CD14-positive monocyte (primary cell): ENCODE results near the gene PDZK1IP1. TPM values are rescaled to one million over a fixed set of nuclear protein-coding genes. Genes with fewer than 3 reads are reported as not detected.

ENCODE experiments used
- DNase-seq, 3 donors: peaks; one replicate each; pipeline ENCODE4 v3.0.0-alpha.2; 2011 to 2022
- H2AFZ ChIP-seq: 2 replicates; pipeline ENCODE4 v1.6.0; 2012; ENCODE audit warnings: mild to moderate bottlenecking, low read depth, low read length, inconsistent platforms; ENCODE audit not compliant: insufficient read depth, poor library complexity, severe bottlenecking
- H3K27ac ChIP-seq, 2 donors: 1 replicate in 1 of 2; 2 replicates in 1 of 2; pipeline ENCODE4 v1.5.1; 2012 to 2013; ENCODE audit warnings: low read length in 2 of 2, control low read depth in 1 of 2, inconsistent platforms in 1 of 2, low read depth in 1 of 2, mild to moderate bottlenecking in 1 of 2
- H3K27me3 ChIP-seq, 2 donors: one replicate each; pipeline versions ENCODE4 v1.6.0 to v1.6.1; 2011 to 2013; ENCODE audit warnings: low read length in 2 of 2; ENCODE audit not compliant: control insufficient read depth in 2 of 2, insufficient read depth in 2 of 2
- H3K36me3 ChIP-seq, 2 donors: replicated peaks in 1 of 2; 1 replicate in 1 of 2; 2 replicates in 1 of 2; pipeline versions ENCODE4 v1.5.1 to v1.6.1; 2012 to 2013; ENCODE audit warnings: low read length in 2 of 2, control low read depth in 1 of 2, inconsistent platforms in 1 of 2, mild to moderate bottlenecking in 1 of 2; ENCODE audit not compliant: insufficient read depth in 2 of 2, control insufficient read depth in 1 of 2
- H3K4me1 ChIP-seq, 2 donors: 1 replicate in 1 of 2; 2 replicates in 1 of 2; pipeline versions ENCODE4 v1.5.1 to v1.6.1; 2012 to 2013; ENCODE audit warnings: low read length in 2 of 2, control low read depth in 1 of 2, inconsistent platforms in 1 of 2, mild to moderate bottlenecking in 1 of 2, moderate library complexity in 1 of 2; ENCODE audit not compliant: insufficient read depth in 2 of 2, control insufficient read depth in 1 of 2
- H3K4me2 ChIP-seq: replicated peaks from 2 replicates; pipeline ENCODE3; 2012; ENCODE audit warnings: low read length, moderate library complexity, mild to moderate bottlenecking; ENCODE audit not compliant: poor library complexity, severe bottlenecking; ENCODE audit errors: extremely low read depth
- H3K4me3 ChIP-seq, 3 experiments: fragments of 200-600 bp in 1 of 3; sonication (generic) in 1 of 3; replicated peaks in 1 of 3; 1 replicate in 2 of 3; 2 replicates in 1 of 3; pipeline ENCODE4 v1.5.1; 2011 to 2013; ENCODE audit warnings: low read length in 3 of 3, mild to moderate bottlenecking in 3 of 3, control low read depth in 2 of 3, low read depth in 2 of 3, inconsistent platforms in 1 of 3, moderate library complexity in 1 of 3
- H3K79me2 ChIP-seq: 2 replicates; pipeline ENCODE4 v1.6.0; 2012; ENCODE audit warnings: mild to moderate bottlenecking, control low read depth, inconsistent platforms, low read length, moderate library complexity; ENCODE audit not compliant: insufficient read depth
- H3K9ac ChIP-seq: 2 replicates; pipeline ENCODE4 v1.6.0; 2017; ENCODE audit warnings: low read length, mild to moderate bottlenecking; ENCODE audit not compliant: insufficient read depth, poor library complexity, severe bottlenecking
- H3K9me3 ChIP-seq, 2 donors: replicated peaks in 1 of 2; 1 replicate in 1 of 2; 2 replicates in 1 of 2; pipeline versions ENCODE4 v1.5.1 to v1.6.1; 2012 to 2013; ENCODE audit warnings: low read length in 2 of 2, control low read depth in 1 of 2; ENCODE audit not compliant: control insufficient read depth in 1 of 2, insufficient read depth in 1 of 2
- H4K20me1 ChIP-seq: 2 replicates; pipeline ENCODE4 v1.6.0; 2012; ENCODE audit warnings: mild to moderate bottlenecking, low read length, control low read depth, moderate library complexity; ENCODE audit not compliant: insufficient read depth
- H3K27ac Mint-ChIP-seq, 7 donors: one replicate each; pipeline ENCODE4 v1.8.0; 2020; ENCODE audit warnings: mild to moderate bottlenecking in 7 of 7, mixed read lengths in 7 of 7, moderate library complexity in 6 of 7, inconsistent platforms in 2 of 7
- H3K27me3 Mint-ChIP-seq, 3 donors: one replicate each; pipeline ENCODE4 v1.8.0; 2021 to 2022; ENCODE audit warnings: low read depth in 3 of 3, mild to moderate bottlenecking in 3 of 3, mixed read lengths in 3 of 3, moderate library complexity in 3 of 3, inconsistent platforms in 1 of 3
- H3K36me3 Mint-ChIP-seq, 2 donors: one replicate each; pipeline ENCODE4 v1.8.0; 2020; ENCODE audit warnings: mixed read lengths in 2 of 2, inconsistent platforms in 1 of 2, mild to moderate bottlenecking in 1 of 2
- H3K4me1 Mint-ChIP-seq: one replicate; pipeline ENCODE4 v1.8.0; 2020; ENCODE audit warnings: mild to moderate bottlenecking, mixed read lengths
- H3K4me3 Mint-ChIP-seq, 2 donors: one replicate each; pipeline ENCODE4 v1.8.0; 2020; ENCODE audit warnings: mild to moderate bottlenecking in 2 of 2, mixed read lengths in 2 of 2, moderate library complexity in 1 of 2
- H3K9me3 Mint-ChIP-seq, 7 donors: one replicate each; pipeline ENCODE4 v1.8.0; 2020 to 2022; ENCODE audit warnings: mixed read lengths in 7 of 7, mild to moderate bottlenecking in 6 of 7, moderate library complexity in 6 of 7, inconsistent platforms in 2 of 7
- CTCF ChIP-seq: fragments of 200-600 bp; IDR thresholded peaks from one replicate; pipeline ENCODE4 v1.8.0; 2022; ENCODE audit warnings: antibody characterized with exemption, mild to moderate bottlenecking
- WGBS: methylation state at CpG from one replicate; pipeline ENCODE4 v1.1.5; 2013; ENCODE audit warnings: missing lambda C conversion rate; ENCODE audit not compliant: insufficient coverage; 5-methylcytosine and 5-hydroxymethylcytosine counted together
- intact Hi-C, 2 donors: fragments of 100-400 bp; cut with micrococcal nuclease; formaldehyde crosslinking; loops; one replicate each; pipeline versions ENCODE4 v1.15.0 to v1.15.1; 2023
- polyA plus RNA-seq, 3 donors: library from polyadenylated mRNA; depleted of rRNA in 1 of 3; unstranded in 2 of 3; stranded (reverse) in 1 of 3; fragments of 300-500 nt in 2 of 3; fragments of >200 nt in 1 of 3; fragmentation: Illumina TruSeq in 2 of 3; gene quantifications; 1 replicate in 2 of 3; 2 replicates in 1 of 3; pipeline ENCODE4 v1.2.3, GENCODE V29; 2012 to 2021

PDZK1IP1 gene
- polyA plus RNA-seq, 3 donors, result 1.4 TPM; not detected in 2

- no peak overlapping the region for H3K27ac Mint-ChIP-seq
These were observed 25.3 kb downstream of the PDZK1IP1 start for GRCh38 chr1:47164552-47164951.

GRCh38 chr1:47161298-47162040, 28.4 kb downstream of the PDZK1IP1 start:
- no peaks in the 10 kb centered on the region for H3K36me3 ChIP-seq
- H3K9me3 ChIP-seq, result peaks cover 0 to 3% of the 10 kb centered on the region in 2 donors
- Mint-ChIP-seq H3K4me1 (no peaks in the 10 kb centered on the region), H3K4me3 (no peak overlapping the region), H3K36me3 (no peaks in the 10 kb centered on the region), H3K9me3 (peaks cover 4 to 15% (median 7%) of the 10 kb centered on the region in 7 donors), H3K27ac (no peak overlapping the region), H3K27me3 (peaks cover 0 to 3% (median 1%) of the 10 kb centered on the region in 3 donors)
- intact Hi-C loops, result no loop called here
- no peak overlapping the region for H2AFZ ChIP-seq
- H3K27ac ChIP-seq, result no peak overlapping the region
- no peaks in the 10 kb centered on the region for H3K79me2 ChIP-seq
- no peaks in the 10 kb centered on the region for H3K27me3 ChIP-seq
- WGBS, result 86% methylated on average over 3 of the region's 5 CpGs
- H3K4me1 ChIP-seq, result no peaks in the 10 kb centered on the region
- H3K9ac ChIP-seq, result no peak overlapping the region
- no peaks in the 10 kb centered on the region for H4K20me1 ChIP-seq
- no peak for DNase-seq
- no peak overlapping the region for H3K4me3 ChIP-seq
- no peak overlapping the region for H3K4me2 ChIP-seq
- no peak for TF ChIP-seq CTCF

More at GRCh38 chr1:47164552-47164951, 25.3 kb downstream of the PDZK1IP1 start:
- Histone ChIP-seq H3K36me3 (no peaks in the 10 kb centered on the region), H3K4me1 (no peaks in the 10 kb centered on the region), H3K79me2 (no peaks in the 10 kb centered on the region), H3K27ac (no peak overlapping the region), H4K20me1 (no peaks in the 10 kb centered on the region), H2AFZ (no peak overlapping the region), H3K9ac (no peak overlapping the region), H3K4me2 (no peak overlapping the region), H3K9me3 (peaks cover 0 to 3% of the 10 kb centered on the region in 2 donors), H3K4me3 (no peak overlapping the region), H3K27me3 (no peaks in the 10 kb centered on the region)
- H3K36me3 Mint-ChIP-seq, result no peaks in the 10 kb centered on the region
- H3K27me3 Mint-ChIP-seq, result peaks cover 0 to 3% (median 1%) of the 10 kb centered on the region in 3 donors
- H3K4me1 Mint-ChIP-seq, result no peaks in the 10 kb centered on the region
- no peak overlapping the region for H3K4me3 Mint-ChIP-seq
- no peak for DNase-seq
- H3K9me3 Mint-ChIP-seq, result peaks cover 5 to 17% (median 9%) of the 10 kb centered on the region in 7 donors
- no peak for TF ChIP-seq CTCF
- intact Hi-C loops, result no loop called here
